Fibroblast of peridontal ligament (primary cell): Measurements from ENCODE around the gene MUC13.

ENCODE experiments used
- DNase-seq: peaks from one replicate; pipeline ENCODE4 v3.0.0-alpha.2; 2010; ENCODE audit errors: extremely low read depth

The MUC13 gene

GRCh38 chr3:124951511-124952281, 17.1 kb upstream of the MUC13 start:
- peak; percentile 63 for DNase-seq

- DNase-seq = peak; percentile 89
Observed at GRCh38 chr3:124950026-124950425, 15.5 kb upstream of the MUC13 start.

- DNase-seq = no peak
Observed at GRCh38 chr3:124942613-124943012, 8.1 kb upstream of the MUC13 start.

- DNase-seq = no peak
Observed at GRCh38 chr3:124941771-124942170, 7.2 kb upstream of the MUC13 start.

- DNase-seq = no peak
Observed at GRCh38 chr3:124939661-124940060, 5.1 kb upstream of the MUC13 start.

GRCh38 chr3:124938896-124939295, 4.3 kb upstream of the MUC13 start:
- no peak for DNase-seq

GRCh38 chr3:124937049-124937448, 2.5 kb upstream of the MUC13 start:
- DNase-seq = no peak

GRCh38 chr3:124935794-124936542, 1.4 kb upstream of the MUC13 start:
- no peak for DNase-seq

GRCh38 chr3:124935264-124935663, 713 bp upstream of the MUC13 start:
- no peak for DNase-seq

- DNase-seq = peak; percentile 84
Observed at GRCh38 chr3:124928333-124929202, 6.0 kb downstream of the MUC13 start.

- no peak for DNase-seq
Observed at GRCh38 chr3:124927574-124928045, 6.9 kb downstream of the MUC13 start.

GRCh38 chr3:124926426-124927101, 8.0 kb downstream of the MUC13 start:
- no peak for DNase-seq

GRCh38 chr3:124924741-124925140, 9.8 kb downstream of the MUC13 start:
- DNase-seq = no peak

- DNase-seq = no peak
Observed at GRCh38 chr3:124923833-124924232, 10.7 kb downstream of the MUC13 start.

- no peak for DNase-seq
Observed at GRCh38 chr3:124920718-124921117, 13.8 kb downstream of the MUC13 start.

GRCh38 chr3:124919756-124920155, 14.8 kb downstream of the MUC13 start:
- no peak for DNase-seq

GRCh38 chr3:124918524-124918923, 16.0 kb downstream of the MUC13 start:
- DNase-seq = no peak

GRCh38 chr3:124916837-124917409, 17.6 kb downstream of the MUC13 start:
- no peak for DNase-seq

GRCh38 chr3:124915254-124915653, 19.3 kb downstream of the MUC13 start:
- no peak for DNase-seq

GRCh38 chr3:124907957-124908356, 26.6 kb downstream of the MUC13 start:
- DNase-seq = no peak

- DNase-seq = no peak
Observed at GRCh38 chr3:124904835-124905492, 29.6 kb downstream of the MUC13 start.
